RWPE1 (cell line): Measurements from ENCODE around the gene GINS1.
A peak's percentile ranks its signal among the peaks of the same experiment; 100 is the strongest.
"Not testable (repeated sequence)": the region's sequence is repeated elsewhere in the genome, so short reads cannot be mapped to it uniquely, and the experiment has no call there.

Source experiments
- CTCF ChIA-PET: fragments of 350-600 bp; sonication (Branson Sonifier 250); formaldehyde crosslinking; extraction: SDS; loops from one replicate; lab custom pipeline; 2021; lab: Yijun Ruan, JAX
- POLR2A ChIA-PET: fragments of 400-600 bp; formaldehyde crosslinking; extraction: SDS; loops from one replicate; lab custom pipeline; 2020; ENCODE audit warnings: antibody characterized with exemption; ENCODE audit not compliant: low non-redundant PET; lab: Yijun Ruan, JAX
- DNase-seq: peaks from one replicate; pipeline ENCODE4 v3.0.0; 2012; ENCODE audit warnings: low spot score
- H3K27ac ChIP-seq: fragments of 450-650 bp; 2 replicates; pipeline ENCODE4 v1.5.1; 2017
- TF ChIP-seq, protein P1 (sequence below): fragments of 450-650 bp; conservative IDR thresholded peaks from 2 replicates; pipeline ENCODE4 v1.5.1; 2017; ENCODE audit warnings: low read depth, mild to moderate bottlenecking

Gene GINS1

DNA sequence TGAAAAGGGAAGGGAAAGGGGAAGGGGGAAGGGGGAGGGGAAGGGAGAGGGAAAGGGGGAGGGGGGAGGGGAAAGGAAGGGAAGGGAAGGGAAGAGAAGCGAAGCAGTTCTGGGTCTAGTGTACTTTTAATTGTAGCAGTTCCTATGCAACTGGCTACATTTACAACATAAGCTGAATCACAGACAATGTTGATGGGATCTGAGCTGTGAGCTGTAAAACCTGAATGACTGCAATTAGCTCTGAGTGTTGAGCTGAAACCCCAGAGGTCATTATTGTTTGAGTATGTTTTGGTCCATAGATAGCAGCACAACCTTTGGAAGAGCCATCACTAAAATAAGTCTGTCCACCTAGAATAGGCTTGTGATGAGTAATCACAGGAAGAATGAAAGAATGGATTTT is 9.7 kb upstream of the GINS1 start:
- POLR2A ChIA-PET, result no interaction called here
- CTCF ChIA-PET, result interaction anchor here (0.7 to 1.2 kb wide), 3 partner anchors 45 to 98 kb away, joined by 3 read pairs; no protein-coding TSS in a partner anchor
- TF ChIP-seq, protein P1, sequence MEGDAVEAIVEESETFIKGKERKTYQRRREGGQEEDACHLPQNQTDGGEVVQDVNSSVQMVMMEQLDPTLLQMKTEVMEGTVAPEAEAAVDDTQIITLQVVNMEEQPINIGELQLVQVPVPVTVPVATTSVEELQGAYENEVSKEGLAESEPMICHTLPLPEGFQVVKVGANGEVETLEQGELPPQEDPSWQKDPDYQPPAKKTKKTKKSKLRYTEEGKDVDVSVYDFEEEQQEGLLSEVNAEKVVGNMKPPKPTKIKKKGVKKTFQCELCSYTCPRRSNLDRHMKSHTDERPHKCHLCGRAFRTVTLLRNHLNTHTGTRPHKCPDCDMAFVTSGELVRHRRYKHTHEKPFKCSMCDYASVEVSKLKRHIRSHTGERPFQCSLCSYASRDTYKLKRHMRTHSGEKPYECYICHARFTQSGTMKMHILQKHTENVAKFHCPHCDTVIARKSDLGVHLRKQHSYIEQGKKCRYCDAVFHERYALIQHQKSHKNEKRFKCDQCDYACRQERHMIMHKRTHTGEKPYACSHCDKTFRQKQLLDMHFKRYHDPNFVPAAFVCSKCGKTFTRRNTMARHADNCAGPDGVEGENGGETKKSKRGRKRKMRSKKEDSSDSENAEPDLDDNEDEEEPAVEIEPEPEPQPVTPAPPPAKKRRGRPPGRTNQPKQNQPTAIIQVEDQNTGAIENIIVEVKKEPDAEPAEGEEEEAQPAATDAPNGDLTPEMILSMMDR, result no peak
- DNase-seq, result no peak
- H3K27ac ChIP-seq, result no peak overlapping the region

DNA sequence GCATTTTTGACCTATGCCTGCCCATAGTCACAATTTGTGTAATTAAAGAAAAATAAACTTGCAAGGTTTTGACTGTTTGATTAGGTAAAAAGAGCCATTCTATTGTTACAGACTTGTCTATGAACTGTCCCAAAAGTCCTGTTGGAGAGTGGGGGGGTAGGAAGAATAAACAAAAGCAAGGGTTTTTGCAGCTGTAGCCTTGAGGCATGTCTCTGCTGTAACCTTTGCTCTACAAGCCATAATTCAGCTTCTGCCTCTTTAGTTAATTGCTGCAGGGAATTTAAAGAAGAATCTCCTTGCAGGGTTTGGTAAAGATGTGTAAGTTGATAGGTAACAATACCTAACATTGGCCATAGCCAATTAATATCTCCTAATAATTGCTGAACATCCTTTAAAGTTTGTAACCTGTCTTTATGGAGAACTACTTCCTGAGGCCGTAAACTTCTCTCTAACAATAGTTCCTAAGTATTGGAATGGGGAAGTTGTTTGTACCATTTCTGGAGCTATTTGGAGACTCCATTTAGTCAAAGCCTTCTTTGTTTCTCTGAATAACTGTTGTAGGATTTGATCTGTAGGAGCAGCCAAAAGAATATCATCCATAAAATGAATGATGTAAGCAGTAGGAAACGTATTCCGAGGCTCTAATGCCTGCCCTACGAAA is 9.0 kb upstream of the GINS1 start:
- no peak for DNase-seq
- TF ChIP-seq, protein P1, result no peak
- ChIA-PET POLR2A (no interaction called here), CTCF (interaction anchor here (0.6 to 1.8 kb wide), 13 partner anchors 8 to 142 kb away, joined by 3 to 10 read pairs (median 4); partner anchors contain the start of genes ABHD12 and GINS1)
- no peak overlapping the region for H3K27ac ChIP-seq

DNA sequence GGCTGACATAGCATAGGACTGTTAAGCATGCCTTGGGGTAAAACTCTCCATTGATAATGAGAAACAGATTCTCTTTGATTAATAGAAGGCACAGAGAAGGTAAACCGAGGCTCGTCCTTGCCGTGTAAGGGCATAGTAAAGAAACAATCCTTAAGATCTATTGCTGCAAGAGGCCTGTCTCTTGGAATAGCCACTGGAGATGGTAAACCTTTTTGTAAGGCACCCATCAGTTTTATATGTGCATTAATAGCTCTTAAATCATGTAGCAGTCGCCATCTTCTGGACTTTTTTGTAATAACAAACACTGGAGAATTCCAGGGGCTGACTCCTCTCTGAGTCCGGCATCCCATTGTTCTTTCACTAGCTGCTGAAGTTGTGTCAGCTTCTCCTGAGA is 8.4 kb upstream of the GINS1 start:
- no peak overlapping the region for H3K27ac ChIP-seq
- DNase-seq, result peak; percentile 65
- TF ChIP-seq, protein P1, result peak; percentile 80
- CTCF ChIA-PET, result interaction anchor here (0.6 to 1.8 kb wide), 15 partner anchors 8 to 146 kb away, joined by 3 to 10 read pairs (median 4); partner anchors contain the start of genes ABHD12 and GINS1
- POLR2A ChIA-PET, result no interaction called here

DNA sequence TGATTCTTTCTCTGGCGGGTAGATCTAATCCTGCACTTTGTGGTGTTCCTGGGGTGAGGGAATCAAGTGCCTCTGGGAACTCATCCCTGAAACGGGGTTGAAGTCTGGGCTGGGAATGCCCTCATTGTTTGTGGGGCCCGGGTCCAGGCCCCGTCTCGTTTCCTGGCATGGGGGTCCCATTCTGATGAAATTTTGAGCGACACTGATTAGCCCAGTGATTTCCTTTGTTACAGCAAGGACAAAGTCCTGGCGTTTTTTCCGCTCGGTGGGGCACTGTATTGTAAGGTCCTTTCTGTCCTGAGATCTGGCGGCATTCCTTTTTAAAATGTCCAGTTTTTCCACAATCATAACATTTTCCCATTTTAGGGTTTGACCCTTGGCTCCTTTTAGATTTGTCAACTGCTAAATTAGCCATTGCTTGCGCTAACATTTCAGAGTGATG is 7.2 kb upstream of the GINS1 start:
- H3K27ac ChIP-seq, CTCF ChIA-PET, DNase-seq, POLR2A ChIA-PET: not testable (repeated sequence)

DNA sequence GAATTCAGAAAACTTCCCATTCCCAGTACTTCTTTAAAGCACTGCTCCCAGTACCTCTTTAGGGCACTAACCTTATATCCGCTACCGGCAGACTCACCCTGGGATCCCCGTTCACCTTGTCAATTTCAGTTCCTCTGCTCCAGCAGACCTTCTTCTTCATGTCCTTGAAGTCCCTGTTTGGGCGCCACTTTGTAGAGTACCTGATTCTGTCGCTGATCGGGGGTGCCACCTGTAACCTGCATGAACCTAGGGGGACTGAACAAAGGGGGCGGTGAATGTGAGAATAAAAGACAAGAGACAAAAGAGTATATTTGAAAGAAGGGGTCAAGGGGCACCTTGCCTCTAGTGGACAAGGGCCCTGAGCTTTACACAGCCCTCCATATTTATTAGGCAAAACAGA is 4.9 kb upstream of the GINS1 start:
- H3K27ac ChIP-seq, result no peak overlapping the region
- ChIA-PET POLR2A (no interaction called here), CTCF (no interaction called here)
- TF ChIP-seq, protein P1, result no peak
- DNase-seq, result no peak

DNA sequence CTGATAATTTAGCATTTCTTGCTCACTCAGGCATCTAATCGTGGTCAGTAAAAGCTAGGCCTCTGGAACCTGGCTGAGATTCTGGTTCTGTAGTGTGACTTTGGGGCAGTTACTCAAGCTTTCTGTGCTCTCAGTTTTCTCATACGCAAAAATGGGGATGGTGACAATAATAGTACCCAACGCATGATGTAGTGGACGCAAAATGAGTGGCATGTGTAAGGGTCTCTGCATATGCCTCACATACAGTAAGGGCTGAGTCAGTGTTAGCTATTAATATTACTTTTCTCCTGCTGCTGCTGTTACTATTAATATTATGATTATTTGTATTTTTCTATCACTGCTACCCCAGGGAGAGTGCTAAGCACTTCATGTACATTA is 686 bp downstream of the GINS1 start:
- ChIA-PET CTCF (interaction anchor here (1.7 kb wide), 1 partner anchor 9 kb away, joined by 10 read pairs; no protein-coding TSS in a partner anchor), POLR2A (no interaction called here)
- peak; percentile 4 for DNase-seq
- H3K27ac ChIP-seq, result peak overlapping the region; percentile 86
- TF ChIP-seq, protein P1, result no peak

DNA sequence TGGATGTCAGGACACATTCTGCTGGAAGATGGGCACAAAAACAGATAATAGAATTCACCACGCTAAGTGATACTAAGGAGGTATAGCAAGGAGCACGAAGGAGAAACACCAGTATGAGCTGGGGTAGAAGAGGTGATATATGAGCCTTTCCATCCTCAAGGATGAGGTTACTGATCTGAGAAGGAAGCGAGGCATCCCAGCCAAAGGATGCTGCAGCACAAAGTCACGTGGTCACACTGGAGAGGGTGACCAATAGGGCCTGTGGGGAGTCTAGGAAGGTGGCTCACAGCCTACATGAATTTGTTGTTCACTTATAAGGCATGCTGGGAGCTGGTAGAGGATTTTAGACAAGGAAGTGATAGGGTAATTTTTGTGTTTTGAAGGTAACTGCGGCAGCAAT is 1.4 kb downstream of the GINS1 start:
- ChIA-PET POLR2A (no interaction called here), CTCF (interaction anchor here (0.6 to 1.1 kb wide), 2 partner anchors 10 to 109 kb away, joined by 4 read pairs; no protein-coding TSS in a partner anchor)

More for the DNA sequence above, 1.4 kb downstream of the GINS1 start:
- no peak for DNase-seq
- TF ChIP-seq, protein P1, result no peak
- H3K27ac ChIP-seq, result no peak overlapping the region
